Neural progenitor cell (in vitro differentiated cells): ENCODE data around the gene RNF220.

Experiments used
- CTCF ChIP-seq: fragments of 200-600 bp; sonication (generic); IDR thresholded peaks from 2 replicates; pipeline ENCODE4 v1.5.1; 2017; ENCODE audit warnings: antibody characterized with exemption, mild to moderate bottlenecking
- EZH2 ChIP-seq: fragments of 200-600 bp; sonication (generic); IDR thresholded peaks from 2 replicates; pipeline ENCODE4 v1.6.1; 2017; ENCODE audit warnings: antibody characterized with exemption, mild to moderate bottlenecking, moderate library complexity

DNA sequence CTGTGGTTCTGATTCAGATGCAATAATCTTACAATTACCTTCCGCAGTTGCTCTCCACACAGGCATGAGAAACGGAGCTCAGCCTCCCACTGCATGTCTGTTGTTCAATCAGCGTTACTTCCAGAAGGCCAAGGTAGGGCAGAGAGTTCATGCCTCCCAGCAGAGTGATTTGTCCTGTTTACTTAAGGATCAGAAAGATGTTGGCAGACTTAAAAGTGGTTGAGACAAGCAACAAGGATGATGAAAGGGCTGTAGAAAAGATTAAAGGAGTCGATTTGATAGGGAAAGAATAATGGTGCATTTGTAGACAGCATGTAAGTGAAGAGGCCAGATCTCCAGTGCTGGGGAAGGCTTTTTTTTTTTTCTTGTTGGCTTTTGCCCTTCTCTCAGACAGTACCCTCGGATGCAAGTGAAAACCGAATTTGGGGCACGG lies 296.1 kb downstream of the RNF220 start:
- TF ChIP-seq CTCF (no peak), EZH2 (no peak)
